Liver (tissue), 3 donors: ENCODE data around the gene RAD51B.

Source experiments
- EGR1 ChIP-seq, 2 donors: IDR thresholded peaks; 2 replicates each; pipeline ENCODE4 v1.6.1; 2016 to 2018; ENCODE audit warnings: antibody characterized with exemption in 2 of 2, low read depth in 2 of 2
- GABPA ChIP-seq, 2 donors: IDR thresholded peaks in 1 of 2; conservative IDR thresholded peaks in 1 of 2; 2 replicates each; pipeline ENCODE4 v1.6.1; 2016; ENCODE audit warnings: antibody characterized with exemption in 2 of 2, mild to moderate bottlenecking in 1 of 2, moderate library complexity in 1 of 2
- HNF4A ChIP-seq, 2 donors: conservative IDR thresholded peaks; 2 replicates each; pipeline ENCODE4 v1.6.1; 2016; ENCODE audit warnings: antibody characterized with exemption in 2 of 2, mild to moderate bottlenecking in 2 of 2
- JUND ChIP-seq, 2 donors: IDR thresholded peaks; 2 replicates each; pipeline ENCODE4 v1.6.1; 2016; ENCODE audit warnings: antibody characterized with exemption in 2 of 2
- RAD21 ChIP-seq, 2 donors: IDR thresholded peaks; 2 replicates each; pipeline ENCODE4 v1.6.1; 2016; ENCODE audit warnings: antibody characterized with exemption in 2 of 2, mild to moderate bottlenecking in 2 of 2
- SP1 ChIP-seq: IDR thresholded peaks from 2 replicates; pipeline ENCODE4 v1.6.1; 2018; ENCODE audit warnings: antibody characterized with exemption, mild to moderate bottlenecking
- TAF1 ChIP-seq: conservative IDR thresholded peaks from 2 replicates; pipeline ENCODE4 v1.6.1; 2016; ENCODE audit warnings: antibody characterized with exemption, mild to moderate bottlenecking
- TF ChIP-seq, protein P1 (sequence below): fragments of 150-350 bp; IDR thresholded peaks from 2 replicates; pipeline ENCODE4 v1.5.1; 2017; ENCODE audit warnings: improper control_type of control experiment, low read depth, low read length; ENCODE audit not compliant: missing input control
- TF ChIP-seq, protein P2 (sequence below): IDR thresholded peaks from 2 replicates; pipeline ENCODE4 v1.6.1; 2016; ENCODE audit warnings: antibody characterized with exemption
- donor health status: healthy.
- donor health status: healthy.

DNA sequence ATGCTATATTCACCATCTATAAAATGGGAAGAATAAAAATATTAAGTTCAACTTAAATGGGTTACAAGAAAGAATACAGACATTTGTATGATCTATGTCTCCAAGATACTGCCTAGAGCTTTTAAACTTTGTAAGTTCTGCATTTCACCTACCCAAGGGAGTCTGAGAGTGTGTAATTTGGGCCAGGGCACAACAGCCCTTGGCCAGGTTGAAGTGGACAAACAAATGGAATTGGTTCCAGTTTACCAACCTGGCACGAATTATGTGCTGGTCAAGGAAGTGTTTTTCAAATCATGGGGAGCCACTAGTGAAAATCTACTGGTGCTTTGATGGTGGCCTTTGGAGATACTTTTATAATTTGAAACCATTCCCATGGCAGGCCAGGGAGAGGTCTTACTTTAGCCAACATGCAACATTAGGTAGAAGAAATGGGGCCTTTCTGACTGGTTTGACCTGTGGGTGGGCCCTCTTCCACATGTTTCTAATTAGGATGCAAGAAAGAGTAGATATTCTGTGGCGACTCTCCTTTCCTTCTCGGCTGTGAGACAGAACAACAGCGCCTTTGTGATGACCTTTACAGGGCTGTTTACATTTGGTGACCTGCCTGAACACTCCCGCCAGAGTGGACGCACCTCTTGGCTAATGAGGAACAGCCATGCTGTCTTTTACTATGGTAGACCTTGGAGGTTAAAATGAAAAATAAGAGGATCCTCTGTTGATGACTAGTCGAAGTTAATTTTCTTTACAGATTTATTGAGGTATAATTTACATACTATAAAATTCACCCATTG lies 496.7 kb downstream of the RAD51B start:
- TF ChIP-seq, protein P1, sequence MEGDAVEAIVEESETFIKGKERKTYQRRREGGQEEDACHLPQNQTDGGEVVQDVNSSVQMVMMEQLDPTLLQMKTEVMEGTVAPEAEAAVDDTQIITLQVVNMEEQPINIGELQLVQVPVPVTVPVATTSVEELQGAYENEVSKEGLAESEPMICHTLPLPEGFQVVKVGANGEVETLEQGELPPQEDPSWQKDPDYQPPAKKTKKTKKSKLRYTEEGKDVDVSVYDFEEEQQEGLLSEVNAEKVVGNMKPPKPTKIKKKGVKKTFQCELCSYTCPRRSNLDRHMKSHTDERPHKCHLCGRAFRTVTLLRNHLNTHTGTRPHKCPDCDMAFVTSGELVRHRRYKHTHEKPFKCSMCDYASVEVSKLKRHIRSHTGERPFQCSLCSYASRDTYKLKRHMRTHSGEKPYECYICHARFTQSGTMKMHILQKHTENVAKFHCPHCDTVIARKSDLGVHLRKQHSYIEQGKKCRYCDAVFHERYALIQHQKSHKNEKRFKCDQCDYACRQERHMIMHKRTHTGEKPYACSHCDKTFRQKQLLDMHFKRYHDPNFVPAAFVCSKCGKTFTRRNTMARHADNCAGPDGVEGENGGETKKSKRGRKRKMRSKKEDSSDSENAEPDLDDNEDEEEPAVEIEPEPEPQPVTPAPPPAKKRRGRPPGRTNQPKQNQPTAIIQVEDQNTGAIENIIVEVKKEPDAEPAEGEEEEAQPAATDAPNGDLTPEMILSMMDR, result no peak
- TF ChIP-seq JUND (IDR thresholded peaks at IDR 0.05), result no peak
- no peak for TF ChIP-seq EGR1 (IDR thresholded peaks at IDR 0.05; ENCODE audit: low read depth in 2 of 2)
- no peak for TF ChIP-seq TAF1
- TF ChIP-seq SP1, result no peak
- TF ChIP-seq, protein P2, sequence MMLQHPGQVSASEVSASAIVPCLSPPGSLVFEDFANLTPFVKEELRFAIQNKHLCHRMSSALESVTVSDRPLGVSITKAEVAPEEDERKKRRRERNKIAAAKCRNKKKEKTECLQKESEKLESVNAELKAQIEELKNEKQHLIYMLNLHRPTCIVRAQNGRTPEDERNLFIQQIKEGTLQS, result no peak
- no peak for TF ChIP-seq RAD21 (IDR thresholded peaks at IDR 0.05)
- TF ChIP-seq GABPA (IDR thresholded peaks at IDR 0.05 in 1 of 2, conservative IDR thresholded peaks at IDR 0.05 in 1 of 2), result no peak
- no peak for TF ChIP-seq HNF4A (conservative IDR thresholded peaks at IDR 0.05)
